A549 (cell line): ENCODE measurements around the gene AMPD3. TPM values are rescaled to one million over a fixed set of nuclear protein-coding genes. Genes with fewer than 3 reads are reported as not detected.

ENCODE experiments used
- ATAC-seq, 2 experiments: fragments of 200-7000 bp in 1 of 2; fragments of >200 bp in 1 of 2; cut with Nextera tagmentation in 1 of 2; cut with Tn5 transposase in 1 of 2; 3 replicates each; pipeline versions ENCODE4 v1.8.0 to v1.9.1; 2018 to 2020; ENCODE audit warnings: mild to moderate bottlenecking in 1 of 2, moderate library complexity in 1 of 2
- CTCF ChIA-PET: fragments of 300-600 bp; sonication (Branson Sonifier 250); formaldehyde crosslinking; extraction: SDS; loops from one replicate; lab custom pipeline; 2021; ENCODE audit warnings: antibody characterized with exemption, inconsistent platforms; lab: Yijun Ruan, JAX
- POLR2A ChIA-PET: fragments of 350-600 bp; formaldehyde crosslinking; extraction: SDS; loops from one replicate; lab custom pipeline; 2021; ENCODE audit warnings: antibody characterized with exemption, inconsistent platforms; lab: Yijun Ruan, JAX
- DNase-seq, 2 experiments: peaks; one replicate each; pipeline versions ENCODE4 v3.0.0 to v3.0.0-alpha.2; 2011 to 2016; ENCODE audit warnings: low read depth in 1 of 2, low spot score in 1 of 2
- FAIRE-seq: peaks from 2 replicates; lab custom pipeline; 2011; peaks lifted over from hg19 to GRCh38; lab: Jason Lieb, UNC
- H3K27ac ChIP-seq, 2 experiments: fragments of >200 bp; sonication (Bioruptor Twin); formaldehyde crosslinking; 3 replicates each; pipeline ENCODE4 v1.5.1; 2016 to 2017
- H3K4me1 ChIP-seq: fragments of >200 bp; sonication (Bioruptor Twin); formaldehyde crosslinking; 3 replicates; pipeline ENCODE4 v1.6.1; 2016
- H3K4me2 ChIP-seq: fragments of >200 bp; sonication (Bioruptor Twin); formaldehyde crosslinking; 3 replicates; pipeline ENCODE4 v1.6.1; 2016
- H3K4me3 ChIP-seq: fragments of >200 bp; sonication (Bioruptor Twin); formaldehyde crosslinking; 3 replicates; pipeline ENCODE4 v1.5.1; 2016
- H3K9me3 ChIP-seq: fragments of >200 bp; sonication (Bioruptor Twin); formaldehyde crosslinking; 3 replicates; pipeline ENCODE4 v1.6.1; 2016
- BCL3 ChIP-seq: fragments of >200 bp; sonication (Bioruptor Twin); formaldehyde crosslinking; IDR thresholded peaks from 3 replicates; pipeline ENCODE4 v1.6.1; 2016
- BHLHE40 ChIP-seq: IDR thresholded peaks from 2 replicates; pipeline ENCODE4 v1.6.1; 2012; ENCODE audit warnings: low read depth, low read length, inconsistent platforms
- CBX2 ChIP-seq: fragments of 200-600 bp; sonication (generic); IDR thresholded peaks from 2 replicates; pipeline ENCODE4 v1.6.1; 2016; ENCODE audit warnings: low read depth, mild to moderate bottlenecking, borderline replicate concordance
- CEBPB ChIP-seq, 2 experiments: fragments of >200 bp in 1 of 2; sonication (Bioruptor Twin) in 1 of 2; formaldehyde crosslinking in 1 of 2; IDR thresholded peaks; 2 replicates each; pipeline ENCODE4 v1.6.1; 2012 to 2016
- CTCF ChIP-seq: fragments of >200 bp; sonication (Bioruptor Twin); formaldehyde crosslinking; IDR thresholded peaks from 3 replicates; pipeline ENCODE4 v1.5.1; 2016
- ESRRA ChIP-seq: fragments of 150-350 bp; IDR thresholded peaks from 2 replicates; pipeline ENCODE4 v1.6.1; 2014; ENCODE audit warnings: mild to moderate bottlenecking, low read length, borderline replicate concordance
- FOSL2 ChIP-seq, 2 experiments: fragments of 450-650 bp in 1 of 2; fragments of >200 bp in 1 of 2; sonication (Bioruptor Twin) in 1 of 2; formaldehyde crosslinking; IDR thresholded peaks; 2 replicates each; pipeline versions ENCODE4 v1.5.0 to v1.6.1; 2016 to 2020; ENCODE audit warnings: mild to moderate bottlenecking in 1 of 2, moderate library complexity in 1 of 2
- GATA3 ChIP-seq: IDR thresholded peaks from 2 replicates; pipeline ENCODE4 v1.6.1; 2012; ENCODE audit warnings: borderline replicate concordance
- HOXA7 ChIP-seq: fragments of 250-450 bp; sonication (Bioruptor Pico); IDR thresholded peaks from 2 replicates; pipeline ENCODE4 v1.5.0; 2020; ENCODE audit warnings: mild to moderate bottlenecking, moderate library complexity
- HOXB13 ChIP-seq: fragments of 250-450 bp; sonication (Bioruptor Pico); IDR thresholded peaks from 2 replicates; pipeline ENCODE4 v1.5.0; 2020; ENCODE audit warnings: low read depth, mild to moderate bottlenecking, moderate library complexity
- KDM1A ChIP-seq: fragments of 200-600 bp; sonication (generic); IDR thresholded peaks from 2 replicates; pipeline ENCODE4 v1.6.1; 2016; ENCODE audit warnings: low read depth, mild to moderate bottlenecking
- MAX ChIP-seq: IDR thresholded peaks from 2 replicates; pipeline ENCODE4 v1.6.1; 2012
- MYC ChIP-seq: IDR thresholded peaks from 2 replicates; pipeline ENCODE4 v1.6.1; 2012; ENCODE audit warnings: mild to moderate bottlenecking, inconsistent platforms, low read length, improper control_type of control experiment, borderline replicate concordance
- NPAS2 ChIP-seq: fragments of 250-450 bp; sonication (Bioruptor Pico); IDR thresholded peaks from 2 replicates; pipeline ENCODE4 v1.8.0; 2022; ENCODE audit warnings: mild to moderate bottlenecking, moderate library complexity, borderline replicate concordance
- POLR2A ChIP-seq: IDR thresholded peaks from 2 replicates; pipeline ENCODE4 v1.6.1; 2012; ENCODE audit warnings: mild to moderate bottlenecking, low read length
- SMC3 ChIP-seq: fragments of >200 bp; sonication (Bioruptor Twin); formaldehyde crosslinking; IDR thresholded peaks from 3 replicates; pipeline ENCODE4 v1.6.1; 2018; ENCODE audit warnings: inconsistent platforms
- TFCP2L1 ChIP-seq: fragments of 250-450 bp; sonication (Bioruptor Pico); IDR thresholded peaks from 2 replicates; pipeline ENCODE4 v1.5.0; 2021; ENCODE audit warnings: mild to moderate bottlenecking
- USF2 ChIP-seq: fragments of 450-650 bp; IDR thresholded peaks from 2 replicates; pipeline ENCODE4 v1.6.1; 2014; ENCODE audit warnings: antibody characterized with exemption
- ZFP36 ChIP-seq: fragments of 450-650 bp; IDR thresholded peaks from 2 replicates; pipeline ENCODE4 v1.6.1; 2014; ENCODE audit warnings: borderline replicate concordance; ENCODE audit not compliant: partially characterized antibody
- WGBS: methylation state at CpG from one replicate; pipeline ENCODE4 v1.1.6; 2017; ENCODE audit errors: missing lambda C conversion rate; 5-methylcytosine and 5-hydroxymethylcytosine counted together
- polyA plus RNA-seq, 4 experiments: library from polyadenylated mRNA; depleted of rRNA in 3 of 4; stranded (reverse); fragments of >200 nt; fragmentation: RNase III in 1 of 4; extraction: RNeasy Plus Mini Kit Qiagen cat#74134 plus additional on column Dnase treatment in 1 of 4; gene quantifications; 2 replicates in 3 of 4; 3 replicates in 1 of 4; pipeline ENCODE4 v1.2.3, GENCODE V29; 2011 to 2017

AMPD3 gene
- polyA plus RNA-seq, 2 of the 4 experiments (the other 2 are of a cell fraction), result 3.1 to 4.7 TPM

GRCh38 chr11:10538924-10539323 is 83.9 kb downstream of the AMPD3 start:
- ATAC-seq, result no peak
- 0% methylated on average over 1 of the region's 1 CpG for WGBS
- FAIRE-seq, result no peak
- Histone ChIP-seq H3K9me3 (no peaks in the 10 kb centered on the region), H3K4me3 (no peak overlapping the region), H3K4me2 (peak overlapping the region; percentile 83), H3K27ac (no peak overlapping the region), H3K4me1 (peaks cover 15% of the 10 kb centered on the region)
- no peak for TF ChIP-seq HOXB13 (CRISPR knock-in tag)
- TF ChIP-seq BCL3, result no peak
- no peak for TF ChIP-seq NPAS2 (CRISPR knock-in tag)
- TF ChIP-seq MAX, result no peak
- TF ChIP-seq ESRRA, result no peak
- TF ChIP-seq HOXA7, result no peak
- no peak for TF ChIP-seq SMC3
- no peak for TF ChIP-seq TFCP2L1 (CRISPR knock-in tag)
- TF ChIP-seq CTCF, result no peak
- no peak for TF ChIP-seq KDM1A
- no peak for TF ChIP-seq MYC
- no peak for TF ChIP-seq ZFP36
- TF ChIP-seq BHLHE40, result no peak
- no peak for TF ChIP-seq USF2
- no peak for TF ChIP-seq CBX2
- ChIA-PET CTCF (no interaction called here), POLR2A (no interaction called here)
- DNase-seq, result no peak

GRCh38 chr11:10539339-10539738 is 84.3 kb downstream of the AMPD3 start:
- ChIA-PET POLR2A (no interaction called here), CTCF (interaction anchor here (0.9 to 3.3 kb wide), 6 partner anchors 21 to 197 kb away, joined by 5 to 22 read pairs (median 7); no protein-coding TSS in a partner anchor)
- no peak for FAIRE-seq
- Histone ChIP-seq H3K27ac (no peak overlapping the region), H3K4me2 (peak overlapping the region; percentile 83), H3K4me3 (no peak overlapping the region), H3K9me3 (no peaks in the 10 kb centered on the region), H3K4me1 (peaks cover 15% of the 10 kb centered on the region)
- peak; percentile 72; the same call in 1 of the 2 replicates for TF ChIP-seq GATA3
- TF ChIP-seq CEBPB (IDR thresholded peaks at IDR 0.05), result no peak
- TF ChIP-seq CTCF, result no peak
- no peak for TF ChIP-seq POLR2A
- no peak for TF ChIP-seq FOSL2 (IDR thresholded peaks at IDR 0.05)
- TF ChIP-seq FOSL2 (CRISPR knock-in tag; IDR thresholded peaks at IDR 0.05), result peak; percentile 56
- peak; percentile 12 to 30 for DNase-seq
- ATAC-seq, result no peak
